Left ventricle myocardium inferior (tissue), 1 donor: ENCODE measurements around the gene PIK3R2. TPM values are rescaled to one million over a fixed set of nuclear protein-coding genes. Genes with fewer than 3 reads are reported as not detected.

Experiments used
- DNase-seq: peaks from one replicate; pipeline ENCODE4 v3.0.0-alpha.2; 2020
- H3K27ac ChIP-seq: fragments of 200-600 bp; replicated peaks from 2 replicates; pipeline ENCODE4 v1.8.0; 2021
- H3K27me3 ChIP-seq: fragments of 200-600 bp; 2 replicates; pipeline ENCODE4 v1.8.0; 2021; ENCODE audit warnings: low read depth
- H3K36me3 ChIP-seq: fragments of 200-600 bp; 2 replicates; pipeline ENCODE4 v1.8.0; 2021
- H3K4me1 ChIP-seq: fragments of 200-600 bp; 2 replicates; pipeline ENCODE4 v1.8.0; 2021
- H3K4me3 ChIP-seq: fragments of 200-600 bp; 2 replicates; pipeline ENCODE4 v1.8.0; 2021; ENCODE audit warnings: mild to moderate bottlenecking, moderate library complexity
- H3K9me3 ChIP-seq: fragments of 200-600 bp; replicated peaks from 2 replicates; pipeline ENCODE4 v1.8.0; 2021
- intact Hi-C: fragments of 100-400 bp; cut with micrococcal nuclease; formaldehyde crosslinking; loops from one replicate; pipeline ENCODE4 v1.11.0; 2022
- total RNA-seq: library from RNA; stranded (reverse); fragmentation: NEBNext Ultra II Directional; extraction: Animal tissue kit (Norgen Biotek cat#: 25700); gene quantifications from one replicate; pipeline ENCODE4 v1.2.1, GENCODE V29; 2021
- TF ChIP-seq, protein P1 (sequence below): fragments of 200-600 bp; IDR thresholded peaks from 2 replicates; pipeline ENCODE4 v1.8.0; 2021; ENCODE audit warnings: antibody characterized with exemption, mild to moderate bottlenecking, borderline replicate concordance
- donor health status: DM: no; HTN: yes; CAD: no; lungs with severe emphysema.

PIK3R2 gene
- total RNA-seq, 1 donor from 2014 or later, result 28.0 TPM

DNA sequence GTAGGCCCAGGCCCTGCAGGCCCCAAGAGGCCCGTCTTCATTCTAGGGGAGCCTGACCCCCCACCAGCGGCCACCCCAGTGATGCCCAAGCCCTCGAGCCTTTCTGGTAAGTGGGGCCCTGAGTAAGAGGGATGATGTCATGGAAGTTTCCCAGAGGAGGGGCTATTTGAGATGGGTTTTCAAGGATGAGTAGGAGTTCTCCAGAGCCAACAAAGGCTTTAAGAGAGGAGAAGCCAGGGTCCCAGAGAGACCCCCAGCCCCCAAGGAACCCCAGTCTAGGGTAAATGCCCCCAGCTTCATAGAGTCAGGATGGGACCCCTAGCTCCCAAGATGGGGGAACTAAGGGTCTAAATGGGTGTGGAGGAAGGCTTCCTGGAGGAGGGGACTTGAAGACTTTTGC, 9.1 kb upstream of the PIK3R2 start:
- no peak overlapping the region for H3K27ac ChIP-seq
- no peaks in the 10 kb centered on the region for H3K4me1 ChIP-seq
- no peak for DNase-seq
- H3K27me3 ChIP-seq, result no peaks in the 10 kb centered on the region
- H3K4me3 ChIP-seq, result no peak overlapping the region
- TF ChIP-seq, protein P1, sequence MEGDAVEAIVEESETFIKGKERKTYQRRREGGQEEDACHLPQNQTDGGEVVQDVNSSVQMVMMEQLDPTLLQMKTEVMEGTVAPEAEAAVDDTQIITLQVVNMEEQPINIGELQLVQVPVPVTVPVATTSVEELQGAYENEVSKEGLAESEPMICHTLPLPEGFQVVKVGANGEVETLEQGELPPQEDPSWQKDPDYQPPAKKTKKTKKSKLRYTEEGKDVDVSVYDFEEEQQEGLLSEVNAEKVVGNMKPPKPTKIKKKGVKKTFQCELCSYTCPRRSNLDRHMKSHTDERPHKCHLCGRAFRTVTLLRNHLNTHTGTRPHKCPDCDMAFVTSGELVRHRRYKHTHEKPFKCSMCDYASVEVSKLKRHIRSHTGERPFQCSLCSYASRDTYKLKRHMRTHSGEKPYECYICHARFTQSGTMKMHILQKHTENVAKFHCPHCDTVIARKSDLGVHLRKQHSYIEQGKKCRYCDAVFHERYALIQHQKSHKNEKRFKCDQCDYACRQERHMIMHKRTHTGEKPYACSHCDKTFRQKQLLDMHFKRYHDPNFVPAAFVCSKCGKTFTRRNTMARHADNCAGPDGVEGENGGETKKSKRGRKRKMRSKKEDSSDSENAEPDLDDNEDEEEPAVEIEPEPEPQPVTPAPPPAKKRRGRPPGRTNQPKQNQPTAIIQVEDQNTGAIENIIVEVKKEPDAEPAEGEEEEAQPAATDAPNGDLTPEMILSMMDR, result no peak
- intact Hi-C loops, result no loop called here
- peaks cover 65% of the 10 kb centered on the region for H3K36me3 ChIP-seq
- H3K9me3 ChIP-seq, result no peaks in the 10 kb centered on the region

DNA sequence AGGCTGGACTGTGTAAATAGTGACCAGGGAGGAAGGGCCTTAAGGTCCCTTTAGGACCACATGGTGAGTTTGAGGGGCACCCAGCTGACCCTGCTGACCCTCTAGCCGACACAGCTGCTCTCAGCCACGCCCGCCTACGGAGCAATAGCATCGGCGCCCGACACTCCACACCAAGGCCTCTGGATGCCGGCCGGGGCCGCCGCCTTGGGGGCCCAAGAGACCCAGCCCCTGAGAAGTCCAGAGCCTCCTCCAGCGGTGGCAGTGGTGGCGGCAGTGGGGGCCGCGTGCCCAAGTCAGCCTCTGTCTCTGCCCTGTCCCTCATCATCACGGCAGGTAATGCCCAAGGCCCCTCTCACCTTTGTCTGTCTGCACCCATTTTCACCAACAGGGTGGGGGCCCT, 8.6 kb upstream of the PIK3R2 start:
- Histone ChIP-seq H3K4me3 (no peak overlapping the region), H3K27ac (no peak overlapping the region), H3K9me3 (no peaks in the 10 kb centered on the region), H3K4me1 (no peaks in the 10 kb centered on the region), H3K27me3 (no peaks in the 10 kb centered on the region), H3K36me3 (peaks cover 61% of the 10 kb centered on the region)
- intact Hi-C loops, result no loop called here
- DNase-seq, result no peak
- TF ChIP-seq, protein P1, result no peak

DNA sequence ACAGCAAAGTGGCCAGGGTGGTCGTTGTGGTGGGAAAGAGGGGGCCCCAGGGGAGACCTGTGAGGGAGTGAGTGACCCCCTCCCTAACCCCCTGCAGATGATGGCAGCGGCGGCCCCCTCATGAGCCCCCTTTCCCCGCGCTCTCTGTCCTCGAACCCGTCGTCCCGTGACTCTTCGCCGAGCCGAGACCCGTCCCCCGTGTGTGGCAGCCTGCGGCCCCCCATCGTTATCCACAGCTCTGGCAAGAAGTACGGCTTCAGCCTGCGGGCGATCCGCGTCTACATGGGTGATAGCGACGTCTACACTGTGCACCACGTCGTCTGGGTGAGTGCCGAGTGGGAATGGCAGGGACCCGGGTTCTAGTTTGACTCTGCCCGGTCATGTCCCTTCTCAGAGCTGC, 8.1 kb upstream of the PIK3R2 start:
- intact Hi-C loops, result no loop called here
- TF ChIP-seq, protein P1, result no peak
- no peak overlapping the region for H3K27ac ChIP-seq
- DNase-seq, result no peak
- H3K36me3 ChIP-seq, result peaks cover 60% of the 10 kb centered on the region
- H3K4me1 ChIP-seq, result no peaks in the 10 kb centered on the region
- no peak overlapping the region for H3K4me3 ChIP-seq
- no peaks in the 10 kb centered on the region for H3K27me3 ChIP-seq
- no peaks in the 10 kb centered on the region for H3K9me3 ChIP-seq

DNA sequence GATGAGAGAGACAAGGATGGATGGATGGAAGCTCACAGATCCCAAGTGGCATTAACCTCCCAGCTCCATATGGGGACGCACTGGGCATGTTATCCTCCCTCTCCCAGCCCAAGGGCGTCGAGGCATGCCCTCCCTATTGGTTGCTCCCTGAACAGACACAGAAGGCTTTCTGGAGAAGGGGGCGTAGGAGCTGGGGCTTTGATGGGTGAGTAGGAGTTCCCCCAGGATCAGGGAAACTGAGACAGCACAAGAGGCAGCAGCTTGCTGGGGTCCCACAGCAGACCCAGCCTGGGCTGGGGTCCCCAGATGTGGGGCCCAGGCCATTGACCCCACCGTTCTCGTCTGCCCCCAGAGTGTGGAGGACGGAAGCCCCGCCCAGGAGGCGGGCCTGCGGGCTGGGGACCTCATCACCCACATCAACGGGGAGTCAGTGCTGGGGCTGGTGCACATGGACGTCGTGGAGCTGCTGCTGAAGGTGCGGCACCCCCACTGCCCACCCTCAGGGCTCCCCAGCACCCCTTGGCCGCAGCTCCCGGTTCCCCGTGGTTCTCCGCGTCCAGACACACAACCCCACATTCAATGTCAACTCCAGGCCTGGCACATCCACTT, 7.5 kb upstream of the PIK3R2 start:
- no peak for DNase-seq
- intact Hi-C loops, result no loop called here

DNA sequence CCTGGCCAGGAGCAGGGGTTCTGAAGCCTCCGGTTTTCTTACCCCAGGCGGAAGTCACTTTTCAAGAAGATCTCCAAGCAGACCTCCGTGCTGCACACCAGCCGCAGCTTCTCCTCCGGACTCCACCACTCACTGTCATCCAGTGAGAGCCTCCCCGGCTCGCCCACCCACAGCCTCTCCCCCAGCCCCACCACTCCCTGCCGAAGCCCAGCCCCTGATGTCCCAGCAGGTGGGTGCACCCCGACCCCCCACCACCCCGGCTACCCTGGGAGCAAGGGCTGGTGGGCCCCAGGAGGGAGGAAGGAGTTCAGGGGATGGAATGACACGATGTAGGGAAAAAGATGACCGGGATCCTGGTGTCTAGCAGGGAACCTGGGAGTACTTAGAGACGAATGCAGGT, 5.6 kb upstream of the PIK3R2 start:
- TF ChIP-seq, protein P1, result no peak
- Histone ChIP-seq H3K4me3 (no peak overlapping the region), H3K9me3 (no peaks in the 10 kb centered on the region), H3K36me3 (peaks cover 40% of the 10 kb centered on the region), H3K27ac (no peak overlapping the region), H3K4me1 (peaks cover 10% of the 10 kb centered on the region), H3K27me3 (no peaks in the 10 kb centered on the region)
- intact Hi-C loops, result no loop called here
- DNase-seq, result no peak

More for the DNA sequence above, 7.5 kb upstream of the PIK3R2 start:
- H3K36me3 ChIP-seq, result peaks cover 55% of the 10 kb centered on the region
- TF ChIP-seq, protein P1, result no peak
- H3K4me3 ChIP-seq, result no peak overlapping the region
- no peaks in the 10 kb centered on the region for H3K27me3 ChIP-seq
- H3K9me3 ChIP-seq, result no peaks in the 10 kb centered on the region
- H3K27ac ChIP-seq, result no peak overlapping the region
- no peaks in the 10 kb centered on the region for H3K4me1 ChIP-seq
